Testis (tissue), 3 donors: ENCODE measurements around the gene ADSS1. TPM values are rescaled to one million over a fixed set of nuclear protein-coding genes. Genes with fewer than 3 reads are reported as not detected.

Experiments used
- DNase-seq: peaks from one replicate; pipeline ENCODE4 v3.0.0-alpha.2; 2019
- H3K27ac ChIP-seq, 2 donors: fragments of 200-600 bp; sonication (generic); one replicate each; pipeline ENCODE4 v1.5.1; 2019
- H3K27me3 ChIP-seq: fragments of 200-600 bp; sonication (generic); one replicate; pipeline ENCODE4 v1.5.1; 2019
- H3K36me3 ChIP-seq: fragments of 200-600 bp; sonication (generic); one replicate; pipeline ENCODE4 v1.5.1; 2017; ENCODE audit warnings: low read depth; ENCODE audit errors: missing control alignments
- H3K4me1 ChIP-seq: fragments of 200-600 bp; sonication (generic); one replicate; pipeline ENCODE4 v1.5.1; 2019
- H3K4me3 ChIP-seq, 2 donors: fragments of 200-600 bp; sonication (generic); one replicate each; pipeline ENCODE4 v1.5.1; 2017 to 2019
- H3K9me3 ChIP-seq: fragments of 200-600 bp; sonication (generic); one replicate; pipeline ENCODE4 v1.5.1; 2017
- CTCF ChIP-seq, 3 experiments: fragments of 450-650 bp in 2 of 3; fragments of 200-600 bp in 1 of 3; sonication (generic) in 1 of 3; IDR thresholded peaks; one replicate each; pipeline ENCODE4 v1.5.1; 2016 to 2019; ENCODE audit warnings: antibody characterized with exemption in 3 of 3, mild to moderate bottlenecking in 2 of 3, moderate library complexity in 1 of 3
- POLR2A ChIP-seq: fragments of 450-650 bp; IDR thresholded peaks from one replicate; pipeline ENCODE4 v1.6.1; 2017; ENCODE audit warnings: antibody characterized with exemption, mild to moderate bottlenecking, moderate library complexity
- WGBS, 2 donors: methylation state at CpG; one replicate each; pipeline ENCODE4 v1.1.5; 2018; 5-methylcytosine and 5-hydroxymethylcytosine counted together
- intact Hi-C: fragments of 100-400 bp; cut with DNase I; formaldehyde crosslinking; loops from one replicate; pipeline ENCODE4 v1.15.1; 2023; ENCODE audit warnings: low total_unique reads
- polyA plus RNA-seq: library from polyadenylated mRNA; stranded (reverse); fragments of 350-450 nt; fragmentation: Illumina TruSeq; extraction: RNeasy Lipid Tissue Mini Kit (QIAGEN cat#74804); gene quantifications from one replicate; pipeline ENCODE4 v1.2.3, GENCODE V29; 2014; ENCODE audit warnings: low read depth, low replicate concordance; ENCODE audit not compliant: insufficient read depth
- total RNA-seq, 2 donors: library from RNA; depleted of rRNA; stranded (reverse); fragments of >200 nt; gene quantifications; one replicate each; pipeline ENCODE4 v1.2.3, GENCODE V29; 2016

ADSS1 gene
- total and polyA plus RNA-seq, 3 donors from 2014 or later, result 48.7 to 79.6 (median 79.4) TPM

- H3K4me3 ChIP-seq, result no peak overlapping the region
- no peaks in the 10 kb centered on the region for H3K36me3 ChIP-seq
- WGBS, 2 donors, result 82 to 83% methylated on average over 7 to 18 of the region's 18 CpGs
- H3K9me3 ChIP-seq, result no peaks in the 10 kb centered on the region
- H3K27ac ChIP-seq, result no peak overlapping the region
- intact Hi-C loops, result no loop called here
- TF ChIP-seq CTCF (IDR thresholded peaks at IDR 0.05) (no peak), POLR2A (no peak)
- no peak for DNase-seq
- H3K27me3 ChIP-seq, result no peaks in the 10 kb centered on the region
- H3K4me1 ChIP-seq, result no peaks in the 10 kb centered on the region
Measured at GRCh38 chr14:104715416-104715815, 8.6 kb upstream of the ADSS1 start.

- Histone ChIP-seq H3K27ac (no peak overlapping the region), H3K27me3 (no peaks in the 10 kb centered on the region), H3K4me1 (no peaks in the 10 kb centered on the region), H3K4me3 (no peak overlapping the region), H3K9me3 (no peaks in the 10 kb centered on the region), H3K36me3 (no peaks in the 10 kb centered on the region)
- intact Hi-C loops, result no loop called here
- DNase-seq, result no peak
- no peak for TF ChIP-seq POLR2A
- 87% methylated on average over 12 of the region's 12 CpGs; no CpG with 5 or more reads in 1 of the 2 donors for WGBS, 2 donors
Measured at GRCh38 chr14:104715871-104716270, 8.2 kb upstream of the ADSS1 start.

GRCh38 chr14:104717137-104717536 is 6.9 kb upstream of the ADSS1 start:
- Histone ChIP-seq H3K36me3 (no peaks in the 10 kb centered on the region), H3K27ac (no peak overlapping the region)
- 85 to 91% methylated on average over 22 of the region's 22 CpGs for WGBS, 2 donors

GRCh38 chr14:104717646-104718045 is 6.4 kb upstream of the ADSS1 start:
- H3K9me3 ChIP-seq, result no peaks in the 10 kb centered on the region
- H3K27ac ChIP-seq, result no peak overlapping the region
- H3K4me1 ChIP-seq, result no peaks in the 10 kb centered on the region
- no peaks in the 10 kb centered on the region for H3K36me3 ChIP-seq
- intact Hi-C loops, result no loop called here
- WGBS, 2 donors, result 87 to 89% methylated on average over 20 of the region's 20 CpGs
- TF ChIP-seq POLR2A (no peak), CTCF (IDR thresholded peaks at IDR 0.05) (no peak)
- no peaks in the 10 kb centered on the region for H3K27me3 ChIP-seq
- H3K4me3 ChIP-seq, result no peak overlapping the region
- DNase-seq, result no peak

More at GRCh38 chr14:104717137-104717536, 6.9 kb upstream of the ADSS1 start:
- H3K27me3 ChIP-seq, result no peaks in the 10 kb centered on the region
- TF ChIP-seq CTCF (IDR thresholded peaks at IDR 0.05) (no peak), POLR2A (no peak)
- no peaks in the 10 kb centered on the region for H3K9me3 ChIP-seq
- no peaks in the 10 kb centered on the region for H3K4me1 ChIP-seq
- no peak overlapping the region for H3K4me3 ChIP-seq
- no peak for DNase-seq
- intact Hi-C loops, result no loop called here

- Histone ChIP-seq H3K27ac (no peak overlapping the region), H3K4me1 (no peaks in the 10 kb centered on the region), H3K36me3 (no peaks in the 10 kb centered on the region), H3K27me3 (no peaks in the 10 kb centered on the region), H3K4me3 (no peak overlapping the region), H3K9me3 (no peaks in the 10 kb centered on the region)
- no peak for TF ChIP-seq CTCF (IDR thresholded peaks at IDR 0.05)
- no peak for TF ChIP-seq POLR2A
- 80 to 86% methylated on average over 7 to 10 of the region's 10 CpGs for WGBS, 2 donors
- intact Hi-C loops, result no loop called here
- no peak for DNase-seq
Measured at GRCh38 chr14:104718147-104718546, 5.9 kb upstream of the ADSS1 start.
